C4-2B (cell line): ENCODE measurements around the gene GALNT14.

Source experiments
- H3K27ac ChIP-seq: fragments of 450-650 bp; 2 replicates; pipeline ENCODE4 v1.5.1; 2017
- ZFX ChIP-seq: fragments of 450-650 bp; IDR thresholded peaks from 2 replicates; pipeline ENCODE4 v1.6.1; 2017
- TF ChIP-seq, protein P1 (sequence below): fragments of 450-650 bp; conservative IDR thresholded peaks from 2 replicates; pipeline ENCODE4 v1.5.1; 2017; ENCODE audit warnings: mild to moderate bottlenecking

The GALNT14 gene

DNA sequence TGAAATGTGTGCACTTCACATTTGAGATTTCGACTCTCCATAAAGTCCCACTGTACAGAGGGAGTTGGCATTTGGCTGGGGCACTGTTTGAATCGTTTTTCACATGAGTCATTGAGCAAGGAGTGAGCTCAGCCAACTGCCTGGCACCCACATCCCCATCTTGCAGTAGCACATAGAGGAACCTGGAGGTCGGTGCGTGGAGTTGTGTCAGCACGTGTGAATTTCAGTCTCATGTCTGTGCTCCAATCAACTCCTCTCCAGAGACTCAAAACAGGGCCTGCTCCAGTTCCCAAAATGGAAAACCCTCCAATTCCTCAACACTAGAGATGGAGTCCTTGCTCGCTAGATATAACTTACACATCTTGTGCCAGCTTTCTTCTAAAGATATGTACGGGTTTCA is 204.2 kb downstream of the GALNT14 start:
- no peak for TF ChIP-seq ZFX
- TF ChIP-seq, protein P1, sequence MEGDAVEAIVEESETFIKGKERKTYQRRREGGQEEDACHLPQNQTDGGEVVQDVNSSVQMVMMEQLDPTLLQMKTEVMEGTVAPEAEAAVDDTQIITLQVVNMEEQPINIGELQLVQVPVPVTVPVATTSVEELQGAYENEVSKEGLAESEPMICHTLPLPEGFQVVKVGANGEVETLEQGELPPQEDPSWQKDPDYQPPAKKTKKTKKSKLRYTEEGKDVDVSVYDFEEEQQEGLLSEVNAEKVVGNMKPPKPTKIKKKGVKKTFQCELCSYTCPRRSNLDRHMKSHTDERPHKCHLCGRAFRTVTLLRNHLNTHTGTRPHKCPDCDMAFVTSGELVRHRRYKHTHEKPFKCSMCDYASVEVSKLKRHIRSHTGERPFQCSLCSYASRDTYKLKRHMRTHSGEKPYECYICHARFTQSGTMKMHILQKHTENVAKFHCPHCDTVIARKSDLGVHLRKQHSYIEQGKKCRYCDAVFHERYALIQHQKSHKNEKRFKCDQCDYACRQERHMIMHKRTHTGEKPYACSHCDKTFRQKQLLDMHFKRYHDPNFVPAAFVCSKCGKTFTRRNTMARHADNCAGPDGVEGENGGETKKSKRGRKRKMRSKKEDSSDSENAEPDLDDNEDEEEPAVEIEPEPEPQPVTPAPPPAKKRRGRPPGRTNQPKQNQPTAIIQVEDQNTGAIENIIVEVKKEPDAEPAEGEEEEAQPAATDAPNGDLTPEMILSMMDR: no peak
- H3K27ac ChIP-seq: no peak overlapping the region

DNA sequence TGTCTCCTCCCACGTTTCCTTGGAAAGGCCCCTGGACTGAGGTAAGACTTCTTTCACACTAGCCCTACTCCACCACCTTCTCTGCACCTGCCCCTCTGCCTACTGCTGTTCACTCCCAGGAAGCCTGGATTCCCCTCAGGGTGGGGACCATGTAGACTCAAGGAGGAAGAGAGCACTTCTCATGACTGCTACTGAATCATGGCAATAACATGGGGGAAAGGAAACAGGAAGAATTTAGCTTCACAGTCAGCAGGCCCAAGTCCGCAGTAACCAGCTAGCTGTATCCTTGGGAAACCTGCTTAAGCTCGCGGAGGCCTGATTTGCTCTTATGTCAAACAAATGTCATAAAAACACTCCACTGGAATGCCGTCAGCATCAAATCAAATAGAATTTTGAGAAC is 204.7 kb downstream of the GALNT14 start:
- no peak for TF ChIP-seq ZFX
- TF ChIP-seq, protein P1: no peak
- H3K27ac ChIP-seq: no peak overlapping the region

DNA sequence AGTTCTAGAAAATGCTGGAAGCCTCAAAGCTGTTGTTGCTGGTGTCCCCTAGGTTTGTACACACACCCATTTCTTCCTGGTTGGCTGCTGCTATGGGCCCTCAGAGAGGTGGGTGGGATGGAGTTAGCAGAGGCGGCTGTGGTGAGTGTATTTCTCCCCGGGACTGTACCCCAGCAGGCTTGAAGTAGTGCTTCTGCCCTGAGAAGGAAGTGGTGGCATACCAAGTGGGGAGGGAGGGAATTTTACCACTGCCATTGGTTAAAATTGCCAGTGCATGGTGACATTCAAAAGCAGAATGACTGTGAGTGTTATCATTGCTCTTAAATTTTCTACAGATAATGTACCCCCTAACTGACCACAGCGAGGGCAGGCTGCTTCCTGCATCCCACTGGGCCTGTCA is 205.4 kb downstream of the GALNT14 start:
- TF ChIP-seq ZFX: no peak
- TF ChIP-seq, protein P1: no peak
- H3K27ac ChIP-seq: no peak overlapping the region

DNA sequence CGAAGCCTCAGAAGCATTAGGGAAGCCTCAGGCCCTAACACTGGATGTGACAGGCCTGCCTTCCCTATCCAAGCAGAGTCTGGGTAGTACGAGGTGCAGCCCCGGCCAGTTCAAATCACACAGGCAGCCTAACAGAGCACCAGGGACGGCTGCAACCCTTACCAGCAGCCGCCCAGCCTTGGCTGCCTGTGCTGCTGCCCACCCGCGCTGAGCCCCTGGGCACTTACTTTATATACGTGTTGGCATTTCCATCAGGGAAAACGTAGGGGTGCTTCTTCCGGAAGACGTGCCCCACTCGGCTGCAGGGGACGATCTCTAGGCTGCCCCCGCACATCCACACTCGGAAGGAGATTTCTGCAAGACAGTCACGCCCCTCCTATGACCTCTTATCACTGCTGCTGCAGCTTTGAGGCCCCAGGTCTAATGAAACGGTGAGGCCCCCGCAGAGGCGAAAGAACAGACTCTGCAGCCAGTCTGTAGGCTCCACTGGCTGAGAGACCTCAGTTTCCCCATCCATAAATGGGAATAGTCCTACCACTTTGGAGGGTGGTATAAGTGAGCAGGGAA is 206.3 kb downstream of the GALNT14 start:
- TF ChIP-seq ZFX: no peak
- TF ChIP-seq, protein P1: no peak
- H3K27ac ChIP-seq: no peak overlapping the region

DNA sequence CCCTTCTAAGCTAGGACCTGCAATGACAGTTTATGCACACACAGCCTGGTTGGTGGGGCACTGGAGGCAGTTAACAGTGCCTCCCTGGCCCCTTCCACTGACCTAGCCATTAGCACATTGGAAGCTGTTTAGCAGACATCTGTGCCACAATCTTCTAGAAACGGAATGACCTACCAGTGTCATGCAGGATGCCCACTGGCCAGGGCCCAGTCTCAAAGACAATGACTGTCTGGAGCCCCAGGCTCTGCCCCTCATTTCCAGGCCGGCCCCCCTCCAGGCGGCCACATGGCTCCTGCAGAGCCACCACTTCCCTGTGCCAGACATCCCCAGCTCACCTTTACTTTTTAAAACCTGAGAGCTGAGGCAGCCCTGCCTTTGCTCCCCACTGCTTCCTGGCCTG is 207.5 kb downstream of the GALNT14 start:
- H3K27ac ChIP-seq: no peak overlapping the region
- TF ChIP-seq ZFX: no peak
- TF ChIP-seq, protein P1: no peak

DNA sequence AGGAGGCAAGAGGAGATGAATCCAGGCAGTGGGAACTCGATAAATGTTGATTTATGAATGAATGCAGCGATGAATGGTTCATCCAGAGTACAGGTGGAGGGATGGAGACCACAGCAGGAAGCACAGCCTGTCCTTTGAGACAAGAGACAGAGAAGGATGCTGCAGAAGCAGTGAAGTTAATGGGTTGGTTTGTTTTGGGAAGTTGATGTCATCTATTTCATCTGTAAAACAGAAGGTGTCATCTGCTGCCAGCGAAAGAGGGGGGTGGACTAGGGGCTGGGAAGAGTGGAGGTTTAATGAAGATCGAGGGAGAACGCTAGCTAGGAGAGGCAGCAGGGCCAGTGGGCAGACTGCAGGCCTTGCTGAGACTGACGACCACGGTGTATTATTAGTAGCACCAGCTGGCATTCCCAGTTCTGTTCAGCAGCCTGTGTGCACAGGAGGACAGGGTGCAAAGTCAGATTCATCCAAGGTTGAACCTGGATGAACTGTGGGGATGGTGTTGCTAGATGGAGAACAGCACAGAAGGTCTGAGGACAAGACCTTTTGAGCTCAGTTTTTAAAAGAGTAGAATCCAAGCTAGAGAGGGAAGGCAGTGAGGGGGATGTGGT is 210.7 kb downstream of the GALNT14 start:
- H3K27ac ChIP-seq: no peak overlapping the region
- TF ChIP-seq, protein P1: no peak
- TF ChIP-seq ZFX: no peak

DNA sequence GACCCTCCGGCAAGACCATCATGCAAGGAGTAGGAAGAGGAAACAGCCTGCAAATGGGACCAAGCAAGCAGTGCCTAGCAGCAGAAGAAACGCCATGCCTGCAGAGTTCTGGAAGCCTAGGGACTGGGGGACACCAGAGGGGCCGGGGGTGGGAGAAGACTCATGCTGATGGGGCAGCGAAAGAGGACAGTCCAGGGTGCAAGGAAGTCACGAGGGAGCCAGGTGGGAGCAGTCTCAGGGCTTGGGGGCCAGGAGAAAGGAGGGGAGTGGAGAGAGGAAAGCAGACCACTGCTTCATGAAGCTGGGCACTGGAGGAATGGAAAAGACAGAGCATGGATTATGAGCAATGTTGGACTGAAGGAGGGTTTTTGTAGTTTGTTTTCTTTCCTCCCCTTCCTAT is 211.6 kb downstream of the GALNT14 start:
- H3K27ac ChIP-seq: no peak overlapping the region

More for the DNA sequence above, 211.6 kb downstream of the GALNT14 start:
- TF ChIP-seq ZFX: no peak
- TF ChIP-seq, protein P1: no peak
